ENCODE measurements around the gene LUM. TPM values are rescaled to one million over a fixed set of nuclear protein-coding genes. Genes with fewer than 3 reads are reported as not detected.

LUM gene
- total RNA-seq, 2 donors from 2014 or later: 130 to 196 TPM

- no peak for DNase-seq (ENCODE audit: low spot score)
- Histone ChIP-seq H3K4me1 (peaks cover 0 to 9% of the 10 kb centered on the region in 2 donors), H3K4me3 (no peak overlapping the region), H3K9me3 (no peaks in the 10 kb centered on the region), H3K36me3 (no peaks in the 10 kb centered on the region), H3K27me3 (no peaks in the 10 kb centered on the region), H3K27ac (no peak overlapping the region)
- TF ChIP-seq CTCF (IDR thresholded peaks at IDR 0.05): no peak
Observed at GRCh38 chr12:91133871-91134270, 22.6 kb upstream of the LUM start.

- Histone ChIP-seq H3K36me3 (no peaks in the 10 kb centered on the region), H3K4me3 (no peak overlapping the region), H3K9me3 (no peaks in the 10 kb centered on the region), H3K27ac (no peak overlapping the region), H3K27me3 (no peaks in the 10 kb centered on the region), H3K4me1 (no peaks in the 10 kb centered on the region)
- no peak for DNase-seq (ENCODE audit: low spot score)
- no peak for TF ChIP-seq CTCF (IDR thresholded peaks at IDR 0.05)
Observed at GRCh38 chr12:91129662-91130362, 18.5 kb upstream of the LUM start.

- Histone ChIP-seq H3K36me3 (no peaks in the 10 kb centered on the region), H3K4me1 (no peaks in the 10 kb centered on the region), H3K4me3 (no peak overlapping the region), H3K9me3 (no peaks in the 10 kb centered on the region), H3K27me3 (no peaks in the 10 kb centered on the region), H3K27ac (no peak overlapping the region)
- DNase-seq (ENCODE audit: low spot score): no peak
- TF ChIP-seq CTCF (IDR thresholded peaks at IDR 0.05): no peak
Observed at GRCh38 chr12:91127751-91128150, 16.5 kb upstream of the LUM start.

- H3K4me1 ChIP-seq: no peaks in the 10 kb centered on the region
Observed at GRCh38 chr12:91127306-91127705, 16.0 kb upstream of the LUM start.

GRCh38 chr12:91126516-91126915 is 15.2 kb upstream of the LUM start:
- H3K27me3 ChIP-seq: no peaks in the 10 kb centered on the region
- H3K36me3 ChIP-seq: no peaks in the 10 kb centered on the region
- no peaks in the 10 kb centered on the region for H3K4me1 ChIP-seq
- H3K9me3 ChIP-seq: no peaks in the 10 kb centered on the region
- H3K4me3 ChIP-seq: no peak overlapping the region
- DNase-seq (ENCODE audit: low spot score): no peak
- no peak overlapping the region for H3K27ac ChIP-seq
- TF ChIP-seq CTCF (IDR thresholded peaks at IDR 0.05): no peak

More at GRCh38 chr12:91127306-91127705, 16.0 kb upstream of the LUM start:
- DNase-seq (ENCODE audit: low spot score): no peak
- H3K36me3 ChIP-seq: no peaks in the 10 kb centered on the region
- no peaks in the 10 kb centered on the region for H3K27me3 ChIP-seq
- no peak overlapping the region for H3K27ac ChIP-seq
- no peak overlapping the region for H3K4me3 ChIP-seq
- H3K9me3 ChIP-seq: no peaks in the 10 kb centered on the region
- TF ChIP-seq CTCF (IDR thresholded peaks at IDR 0.05): no peak

All from right atrium auricular region (tissue), 2 donors.